Pancreas (tissue), 10 donors: ENCODE data around the gene GCC2. TPM values are rescaled to one million over a fixed set of nuclear protein-coding genes. Genes with fewer than 3 reads are reported as not detected.
"Not testable (repeated sequence)": the region's sequence is repeated elsewhere in the genome, so short reads cannot be mapped to it uniquely, and the experiment has no call there.

Experiments
- ATAC-seq, 4 donors: fragments of 200-7000 bp; cut with Tn5 transposase; one replicate each; pipeline versions ENCODE4 v1.8.0 to v1.9.1; 2020; ENCODE audit warnings: mild to moderate bottlenecking in 4 of 4, moderate library complexity in 4 of 4
- DNase-seq, 6 donors: peaks; one replicate each; pipeline ENCODE4 v3.0.0-alpha.2; 2020
- FAIRE-seq: peaks from 2 replicates; lab custom pipeline; 2012; peaks lifted over from hg19 to GRCh38; lab: Jason Lieb, UNC
- H3K27ac ChIP-seq, 4 donors: fragments of 200-600 bp; sonication (generic); 1 replicate in 3 of 4; 2 replicates in 1 of 4; pipeline versions ENCODE4 v1.5.0 to v1.8.0; 2020
- H3K27me3 ChIP-seq, 4 donors: fragments of 200-600 bp; one replicate each; pipeline ENCODE4 v1.8.0; 2021
- H3K36me3 ChIP-seq, 3 donors: fragments of 200-600 bp; sonication (generic) in 1 of 3; one replicate each; pipeline versions ENCODE4 v1.5.0 to v1.8.0; 2020 to 2021
- H3K4me1 ChIP-seq, 3 donors: fragments of 200-600 bp; one replicate each; pipeline ENCODE4 v1.8.0; 2021
- H3K4me3 ChIP-seq, 4 donors: fragments of 200-600 bp; sonication (generic) in 2 of 4; one replicate each; pipeline versions ENCODE4 v1.5.0 to v1.8.0; 2020 to 2021
- H3K9me3 ChIP-seq, 4 donors: fragments of 200-600 bp; one replicate each; pipeline ENCODE4 v1.8.0; 2021
- CTCF ChIP-seq, 4 donors: fragments of 200-600 bp; sonication (generic) in 3 of 4; IDR thresholded peaks; one replicate each; pipeline versions ENCODE4 v1.5.0 to v1.8.0; 2021; ENCODE audit warnings: antibody characterized with exemption in 4 of 4
- WGBS, 2 donors: extraction: QIAGEN DNeasy Blood & Tissue Kit; methylation state at CpG; one replicate each; pipeline ENCODE4 v1.1.7; 2013; 5-methylcytosine and 5-hydroxymethylcytosine counted together
- intact Hi-C, 3 donors: fragments of 100-400 bp; cut with DNase I; formaldehyde crosslinking; loops; one replicate each; pipeline versions ENCODE4 v1.11.1 to v1.14.2; 2022
- polyA plus RNA-seq, 2 donors: library from polyadenylated mRNA; stranded (reverse); fragments of 200-250 nt; gene quantifications; one replicate each; pipeline ENCODE4 v1.2.3, GENCODE V29; 2013
- total RNA-seq, 6 donors: library from RNA; stranded (reverse); fragmentation: NEBNext Ultra II Directional in 4 of 6; extraction: Animal tissue kit (Norgen Biotek cat#: 25700) in 4 of 6; gene quantifications; one replicate each; pipeline versions ENCODE4 v1.2.1 to v1.2.4, GENCODE V29; 2021 to 2023
- donor health status: healthy with polysubstance abuse.
- donor health status: DM: no; HTN: no; CAD: no; lungs with moderate emphysema.
- donor health status: DM: no; HTN: no; CAD: no.
- donor health status: control.
- donor health status: control.
- donor health status: Bipolar disorder and iron deficiency.
- donor health status: DM: yes; HTN: yes; CAD: no.
- donor health status: DM: no; HTN: no; CAD: no.
- donor health status: DM: no; HTN: no; CAD: no.
- donor health status: DM: yes; HTN: yes; CAD: no.

Gene GCC2
- total and polyA plus RNA-seq, 8 donors, result 8.7 to 36.0 (median 20.6) TPM

- H3K9me3 ChIP-seq, result no peaks in the 10 kb centered on the region
- H3K4me1 ChIP-seq, result no peaks in the 10 kb centered on the region
- ATAC-seq, result no peak
- no peaks in the 10 kb centered on the region for H3K27me3 ChIP-seq
- no peak for DNase-seq
- intact Hi-C loops, result no loop called here
- no peak for FAIRE-seq
- H3K4me3 ChIP-seq, result no peak overlapping the region
- H3K36me3 ChIP-seq, result no peaks in the 10 kb centered on the region
- no peak for TF ChIP-seq CTCF (IDR thresholded peaks at IDR 0.05)
- H3K27ac ChIP-seq, result no peak overlapping the region
- WGBS, 2 donors, result 85 to 95% methylated on average over 1 of the region's 1 CpG
Observed at GRCh38 chr2:108423067-108423466, 25.9 kb upstream of the GCC2 start.

DNA sequence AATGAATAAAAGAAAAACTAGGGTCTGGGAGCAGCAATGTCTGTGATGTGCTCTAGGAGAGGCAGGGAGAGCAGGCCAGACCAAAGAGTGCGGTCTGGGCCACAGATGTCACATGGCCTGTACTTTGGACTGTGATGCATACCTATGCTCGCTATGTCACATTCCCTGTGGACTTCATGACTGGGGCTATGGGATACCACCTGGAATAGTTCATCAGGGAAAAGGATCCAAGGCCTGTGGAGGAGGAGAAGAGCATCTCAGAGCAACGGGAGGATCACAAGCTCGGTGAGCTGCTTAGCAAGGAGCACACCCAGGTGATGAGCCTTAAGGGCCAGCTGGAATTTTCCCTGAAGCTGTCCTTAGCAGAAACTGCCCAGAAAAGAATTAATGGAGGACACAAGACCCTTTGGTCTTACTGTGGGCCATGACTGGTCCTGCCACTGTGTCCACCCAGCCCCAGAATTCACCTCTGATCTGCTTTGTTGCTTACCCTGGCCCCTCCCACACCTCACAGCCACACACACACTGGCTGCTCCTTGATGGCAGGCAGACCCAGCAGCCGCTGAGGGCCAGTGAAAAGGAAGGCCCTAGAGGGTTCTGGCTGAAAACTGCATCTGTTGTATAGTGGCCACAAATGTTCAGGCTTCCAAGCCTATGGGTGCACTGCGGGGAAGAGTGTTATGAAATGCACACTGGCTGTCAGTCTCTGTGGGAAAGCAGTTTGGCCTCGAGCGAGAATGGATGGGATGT is 25.3 kb upstream of the GCC2 start:
- Histone ChIP-seq H3K4me1 (no peaks in the 10 kb centered on the region), H3K27me3 (no peaks in the 10 kb centered on the region), H3K9me3 (no peaks in the 10 kb centered on the region), H3K4me3 (no peak overlapping the region), H3K27ac (no peak overlapping the region), H3K36me3 (no peaks in the 10 kb centered on the region)
- no peak for TF ChIP-seq CTCF (IDR thresholded peaks at IDR 0.05)
- DNase-seq (no peak), ATAC-seq (no peak), FAIRE-seq (no peak)
- intact Hi-C loops, result no loop called here
- 83% methylated on average over 8 of the region's 8 CpGs for WGBS, 2 donors

- no peaks in the 10 kb centered on the region for H3K4me1 ChIP-seq
- no peak overlapping the region for H3K4me3 ChIP-seq
- H3K27ac ChIP-seq, result no peak overlapping the region
- WGBS, 2 donors, result 70 to 74% methylated on average over 2 of the region's 2 CpGs
- no peak for TF ChIP-seq CTCF (IDR thresholded peaks at IDR 0.05)
- no peaks in the 10 kb centered on the region for H3K36me3 ChIP-seq
- H3K9me3 ChIP-seq, result no peaks in the 10 kb centered on the region
- DNase-seq, result no peak
- intact Hi-C loops, result no loop called here
- no peak for ATAC-seq
- H3K27me3 ChIP-seq, result no peaks in the 10 kb centered on the region
- FAIRE-seq, result no peak
Observed at GRCh38 chr2:108428286-108429009, 20.6 kb upstream of the GCC2 start.

GRCh38 chr2:108435578-108435977 is 13.4 kb upstream of the GCC2 start:
- intact Hi-C loops, H3K36me3 ChIP-seq, H3K27me3 ChIP-seq, DNase-seq, ATAC-seq, H3K4me1 ChIP-seq, H3K9me3 ChIP-seq, H3K4me3 ChIP-seq, H3K27ac ChIP-seq, FAIRE-seq: not testable (repeated sequence)
- WGBS, 2 donors, result 80 to 95% methylated on average over 1 of the region's 1 CpG

GRCh38 chr2:108436976-108437375 is 12.0 kb upstream of the GCC2 start:
- no peak for FAIRE-seq
- H3K9me3 ChIP-seq, result no peaks in the 10 kb centered on the region
- H3K4me1 ChIP-seq, result no peaks in the 10 kb centered on the region
- no peak for TF ChIP-seq CTCF (IDR thresholded peaks at IDR 0.05)
- H3K27ac ChIP-seq, result no peak overlapping the region
- intact Hi-C loops, result no loop called here
- 60 to 73% methylated on average over 1 of the region's 1 CpG for WGBS, 2 donors
- no peaks in the 10 kb centered on the region for H3K27me3 ChIP-seq
- no peak for DNase-seq
- no peaks in the 10 kb centered on the region for H3K36me3 ChIP-seq
- H3K4me3 ChIP-seq, result no peak overlapping the region
- ATAC-seq, result no peak
